Suprapubic skin (tissue), 4 donors: ENCODE measurements around the gene HNRNPLL.

ENCODE experiments used
- CTCF ChIP-seq, 2 donors: fragments of 200-600 bp in 1 of 2; fragments of 450-650 bp in 1 of 2; sonication (generic) in 1 of 2; IDR thresholded peaks; one replicate each; pipeline ENCODE4 v1.5.1; 2016 to 2019; ENCODE audit warnings: antibody characterized with exemption in 2 of 2, mild to moderate bottlenecking in 1 of 2, moderate library complexity in 1 of 2
- EP300 ChIP-seq: sonication (generic); formaldehyde crosslinking; IDR thresholded peaks from one replicate; pipeline ENCODE4 v1.6.1; 2017; ENCODE audit warnings: antibody characterized with exemption
- POLR2A ChIP-seq, 2 donors: fragments of 450-650 bp; IDR thresholded peaks; one replicate each; pipeline ENCODE4 v1.6.1; 2017; ENCODE audit warnings: antibody characterized with exemption in 2 of 2, mild to moderate bottlenecking in 2 of 2, moderate library complexity in 2 of 2
- POLR2AphosphoS5 ChIP-seq, 3 donors: sonication (generic); formaldehyde crosslinking; IDR thresholded peaks; one replicate each; pipeline ENCODE4 v1.6.1; 2017; ENCODE audit warnings: antibody characterized with exemption in 3 of 3

GRCh38 chr2:38580115-38580636 lies 22.6 kb downstream of the HNRNPLL start:
- TF ChIP-seq POLR2A (IDR thresholded peaks at IDR 0.05) (no peak), CTCF (IDR thresholded peaks at IDR 0.05) (no peak), POLR2AphosphoS5 (IDR thresholded peaks at IDR 0.05) (no peak), EP300 (no peak)
